H1 (cell line): Measurements from ENCODE around the gene MAGEC3. TPM values are rescaled to one million over a fixed set of nuclear protein-coding genes. Genes with fewer than 3 reads are reported as not detected.

Source experiments
- CTCF ChIA-PET: fragments of 300-600 bp; sonication (Branson Sonifier 250); formaldehyde crosslinking; loops from one replicate; lab custom pipeline; 2021; ENCODE audit not compliant: partially characterized antibody; lab: Charles Lee
- POLR2A ChIA-PET: fragments of 300-600 bp; sonication (Branson Sonifier 250); formaldehyde crosslinking; loops from one replicate; lab custom pipeline; 2021; ENCODE audit warnings: inconsistent platforms; ENCODE audit not compliant: partially characterized antibody; lab: Charles Lee
- DNase-seq, 2 experiments: peaks; one replicate each; pipeline versions ENCODE4 v3.0.0 to v3.0.0-alpha.2; 2010 to 2022; ENCODE audit warnings: low spot score in 2 of 2, low read depth in 1 of 2, mixed read lengths in 1 of 2
- FAIRE-seq: peaks from 2 replicates; lab custom pipeline; 2011; peaks lifted over from hg19 to GRCh38; lab: Jason Lieb, UNC
- H2AFZ ChIP-seq: 2 replicates; pipeline ENCODE4 v1.8.1; 2012; ENCODE audit warnings: low read length, inconsistent platforms
- H2AK5ac ChIP-seq: 2 replicates; pipeline ENCODE4 v1.6.1; 2013; ENCODE audit warnings: low read depth, low read length
- H2BK120ac ChIP-seq: replicated peaks from 2 replicates; pipeline ENCODE3; 2013; ENCODE audit warnings: low read depth, low read length, inconsistent platforms
- H2BK12ac ChIP-seq: 2 replicates; pipeline ENCODE4 v1.6.1; 2013; ENCODE audit warnings: low read depth, low read length
- H2BK15ac ChIP-seq: 2 replicates; pipeline ENCODE4 v1.6.1; 2013; ENCODE audit warnings: low read length
- H2BK20ac ChIP-seq: 2 replicates; pipeline ENCODE4 v1.6.1; 2013; ENCODE audit warnings: low read length
- H2BK5ac ChIP-seq: 2 replicates; pipeline ENCODE4 v1.6.1; 2013; ENCODE audit warnings: low read depth, low read length
- H3K14ac ChIP-seq: 2 replicates; pipeline ENCODE4 v1.6.1; 2013; ENCODE audit warnings: inconsistent platforms; ENCODE audit not compliant: insufficient read length
- H3K18ac ChIP-seq: 2 replicates; pipeline ENCODE4 v1.6.1; 2013; ENCODE audit warnings: low read length; ENCODE audit errors: extremely low read depth
- H3K23ac ChIP-seq: 2 replicates; pipeline ENCODE4 v1.6.1; 2013; ENCODE audit warnings: inconsistent platforms; ENCODE audit not compliant: insufficient read length
- H3K23me2 ChIP-seq: 2 replicates; pipeline ENCODE4 v1.6.1; 2013; ENCODE audit warnings: low read depth, low read length
- H3K27ac ChIP-seq: 2 replicates; pipeline ENCODE4 v1.6.1; 2011; ENCODE audit warnings: low read depth, low read length, inconsistent platforms
- H3K27me3 ChIP-seq, 4 experiments: replicated peaks in 1 of 4; 1 replicate in 1 of 4; 2 replicates in 3 of 4; pipeline versions ENCODE4 v1.6.1 to v1.8.1; 2011 to 2013; ENCODE audit warnings: low read length in 3 of 4, mild to moderate bottlenecking in 3 of 4, inconsistent platforms in 2 of 4, mixed read lengths in 2 of 4, moderate library complexity in 1 of 4; ENCODE audit not compliant: control insufficient read depth in 3 of 4, insufficient read depth in 3 of 4; ENCODE audit errors: extremely low read depth in 1 of 4
- H3K36me3 ChIP-seq, 4 experiments: 2 replicates each; pipeline versions ENCODE4 v1.6.1 to v1.8.1; 2011 to 2013; ENCODE audit warnings: mild to moderate bottlenecking in 4 of 4, low read length in 3 of 4, moderate library complexity in 2 of 4, control low read depth in 1 of 4, inconsistent platforms in 1 of 4; ENCODE audit not compliant: insufficient read depth in 4 of 4, control insufficient read depth in 2 of 4
- H3K4ac ChIP-seq: replicated peaks from 2 replicates; pipeline ENCODE3; 2013; ENCODE audit warnings: low read length, low read depth, mixed read lengths, inconsistent platforms; ENCODE audit not compliant: insufficient read length
- H3K4me1 ChIP-seq, 4 experiments: replicated peaks in 1 of 4; 1 replicate in 1 of 4; 2 replicates in 3 of 4; pipeline versions ENCODE4 v1.6.1 to v1.8.1; 2011 to 2013; ENCODE audit warnings: low read length in 3 of 4, inconsistent platforms in 2 of 4, mixed read lengths in 1 of 4; ENCODE audit not compliant: insufficient read depth in 4 of 4, control insufficient read depth in 3 of 4
- H3K4me2 ChIP-seq, 2 experiments: 2 replicates each; pipeline versions ENCODE4 v1.6.1 to v1.8.1; 2011 to 2013; ENCODE audit warnings: low read depth in 2 of 2, low read length in 2 of 2, control low read depth in 1 of 2, inconsistent platforms in 1 of 2, mild to moderate bottlenecking in 1 of 2; ENCODE audit not compliant: insufficient read depth in 1 of 2
- H3K4me3 ChIP-seq, 4 experiments: fragments of 200-600, 300-600 bp in 1 of 4; sonication (generic), shearing (Covaris generic), sonication (Bioruptor Twin) in 1 of 4; 2 replicates each; pipeline versions ENCODE4 v1.5.1 to v1.8.1; 2011 to 2016; ENCODE audit warnings: low read length in 4 of 4, low read depth in 3 of 4, control low read depth in 2 of 4, inconsistent platforms in 2 of 4, mild to moderate bottlenecking in 2 of 4, mixed read lengths in 1 of 4, moderate library complexity in 1 of 4; ENCODE audit not compliant: insufficient read depth in 2 of 4; ENCODE audit errors: extremely low read depth in 1 of 4
- H3K56ac ChIP-seq: replicated peaks from 2 replicates; pipeline ENCODE3; 2013; ENCODE audit warnings: low read depth, mild to moderate bottlenecking, mixed read lengths, low read length, inconsistent platforms; ENCODE audit not compliant: insufficient read length
- H3K79me1 ChIP-seq: 2 replicates; pipeline ENCODE4 v1.6.1; 2013; ENCODE audit warnings: low read depth, low read length, control low read depth
- H3K79me2 ChIP-seq, 2 experiments: 2 replicates each; pipeline versions ENCODE4 v1.6.1 to v1.8.1; 2012 to 2013; ENCODE audit warnings: low read length in 2 of 2, mild to moderate bottlenecking in 2 of 2, inconsistent platforms in 1 of 2; ENCODE audit not compliant: insufficient read depth in 2 of 2, control insufficient read depth in 1 of 2
- H3K9ac ChIP-seq, 4 experiments: replicated peaks in 1 of 4; 1 replicate in 1 of 4; 2 replicates in 3 of 4; pipeline versions ENCODE4 v1.6.1 to v1.8.1; 2011 to 2013; ENCODE audit warnings: low read depth in 3 of 4, low read length in 3 of 4, control low read depth in 2 of 4, mild to moderate bottlenecking in 2 of 4, moderate library complexity in 2 of 4, inconsistent platforms in 1 of 4; ENCODE audit errors: extremely low read depth in 1 of 4
- H3K9me3 ChIP-seq, 2 experiments: 2 replicates each; pipeline versions ENCODE4 v1.6.1 to v1.8.1; 2012 to 2013; ENCODE audit warnings: mild to moderate bottlenecking in 2 of 2, moderate library complexity in 2 of 2, control low read depth in 1 of 2, inconsistent platforms in 1 of 2, low read depth in 1 of 2, low read length in 1 of 2, mixed read lengths in 1 of 2; ENCODE audit not compliant: insufficient read depth in 2 of 2
- H4K20me1 ChIP-seq, 2 experiments: replicated peaks in 1 of 2; 2 replicates each; pipeline versions ENCODE3 to v1.8.1; 2011 to 2013; ENCODE audit warnings: inconsistent platforms in 2 of 2, low read length in 2 of 2, mild to moderate bottlenecking in 1 of 2; ENCODE audit not compliant: insufficient read depth in 2 of 2, control insufficient read depth in 1 of 2
- H4K5ac ChIP-seq: 2 replicates; pipeline ENCODE4 v1.6.1; 2013; ENCODE audit warnings: low read length, low read depth, mixed read lengths, inconsistent platforms; ENCODE audit not compliant: insufficient read length
- H4K8ac ChIP-seq: 2 replicates; pipeline ENCODE4 v1.8.0; 2013; ENCODE audit warnings: mild to moderate bottlenecking, moderate library complexity, low read length, inconsistent platforms; ENCODE audit not compliant: insufficient read depth; ENCODE audit errors: extremely low read depth
- H4K91ac ChIP-seq: replicated peaks from 2 replicates; pipeline ENCODE3; 2013; ENCODE audit warnings: low read length, mixed read lengths, inconsistent platforms; ENCODE audit not compliant: insufficient read length
- BACH1 ChIP-seq: IDR thresholded peaks from 2 replicates; pipeline ENCODE4 v1.6.1; 2012; ENCODE audit warnings: low read length, improper control_type of control experiment
- KDM1A ChIP-seq: fragments of 200-600, 300-600 bp; sonication (generic); IDR thresholded peaks from 2 replicates; pipeline ENCODE4 v1.7.1; 2016; ENCODE audit warnings: mild to moderate bottlenecking, low read length, borderline replicate concordance
- TEAD4 ChIP-seq: IDR thresholded peaks from 2 replicates; pipeline ENCODE4 v1.6.1; 2012; ENCODE audit warnings: low read depth, low read length, inconsistent platforms, mixed read lengths
- WGBS, 2 experiments: shearing (Covaris generic) in 1 of 2; methylation state at CpG; one replicate each; pipeline versions ENCODE4 v1.1.6 to v1.1.7; 2013 to 2015; ENCODE audit warnings: low lambda C conversion rate in 2 of 2, mixed read lengths in 2 of 2, inconsistent platforms in 1 of 2, low coverage in 1 of 2, missing lambda C conversion rate in 1 of 2; ENCODE audit not compliant: insufficient replicate concordance in 2 of 2, insufficient coverage in 1 of 2, insufficient read length in 1 of 2; ENCODE audit errors: extremely low coverage in 1 of 2, missing lambda C conversion rate in 1 of 2; 5-methylcytosine and 5-hydroxymethylcytosine counted together
- polyA plus RNA-seq, 7 experiments: library from polyadenylated mRNA; depleted of rRNA in 3 of 7; stranded (reverse) in 5 of 7; unstranded in 2 of 7; fragments of >200 nt in 5 of 7; fragments of 200-250 nt in 2 of 7; gene quantifications; 1 replicate in 5 of 7; 2 replicates in 1 of 7; 4 replicates in 1 of 7; pipeline versions ENCODE4 v1.2.1 to v1.2.3, GENCODE V29; 2011 to 2013; ENCODE audit warnings: missing spikeins in 2 of 7, mixed read lengths in 2 of 7
- total RNA-seq: library from RNA; stranded (reverse); fragmentation: NEBNext Ultra II Directional; extraction: Animal tissue kit (Norgen Biotek cat#: 25700); gene quantifications from 2 replicates; pipeline ENCODE4 v1.2.1, GENCODE V29; 2021

Gene MAGEC3
- total and polyA plus RNA-seq, 2 of the 8 experiments (the other 6 are each of a cell fraction or from before 2014, with no cell fraction given): not detected

- no peak overlapping the region for H3K4ac ChIP-seq
These were observed 107.3 kb downstream of the MAGEC3 start for GRCh38 chrX:141945426-141945825.

More at GRCh38 chrX:141945426-141945825, 107.3 kb downstream of the MAGEC3 start:
- H2AFZ ChIP-seq: no peak overlapping the region
- ChIA-PET POLR2A (no interaction called here), CTCF (no interaction called here)
- no peak overlapping the region for H4K8ac ChIP-seq
- H2BK12ac ChIP-seq: no peak overlapping the region
- H2BK5ac ChIP-seq: no peak overlapping the region
- no peak overlapping the region for H3K27ac ChIP-seq
- H3K79me2 ChIP-seq: no peaks in the 10 kb centered on the region
- FAIRE-seq (no peak), DNase-seq (no peak)
- H4K5ac ChIP-seq: no peak overlapping the region
- H2BK120ac ChIP-seq: no peak overlapping the region
- H3K36me3 ChIP-seq: no peaks in the 10 kb centered on the region
- no peak overlapping the region for H3K4me3 ChIP-seq
- H3K79me1 ChIP-seq: no peaks in the 10 kb centered on the region
- no peak overlapping the region for H3K18ac ChIP-seq
- no peak overlapping the region for H3K23ac ChIP-seq
- no peaks in the 10 kb centered on the region for H3K23me2 ChIP-seq
- no peak overlapping the region for H3K14ac ChIP-seq
- H2BK15ac ChIP-seq: no peak overlapping the region
- H3K4me1 ChIP-seq: no peaks in the 10 kb centered on the region
- no peak overlapping the region for H4K91ac ChIP-seq
- H2AK5ac ChIP-seq: no peak overlapping the region
- H3K4me2 ChIP-seq: no peak overlapping the region
- H4K20me1 ChIP-seq: no peaks in the 10 kb centered on the region
- 100% methylated on average over 1 of the region's 7 CpGs; no CpG with 5 or more reads in 1 of the 2 experiments for WGBS, 2 experiments
- H2BK20ac ChIP-seq: no peak overlapping the region
- no peak overlapping the region for H3K9ac ChIP-seq
- H3K56ac ChIP-seq: no peak overlapping the region
- no peaks in the 10 kb centered on the region for H3K27me3 ChIP-seq
- no peaks in the 10 kb centered on the region for H3K9me3 ChIP-seq
- no peak for TF ChIP-seq KDM1A
- TF ChIP-seq TEAD4: no peak
- no peak for TF ChIP-seq BACH1
- TF ChIP-seq, all 59 proteins: peak for 0
